SK-N-SH (cell line): Measurements from ENCODE around the gene ADK. TPM values are rescaled to one million over a fixed set of nuclear protein-coding genes. Genes with fewer than 3 reads are reported as not detected.

Source experiments
- CTCF ChIA-PET: fragments of 300-600, 350-600 bp; formaldehyde crosslinking; extraction: SDS; loops from one replicate; lab custom pipeline; 2021; lab: Yijun Ruan, JAX
- POLR2A ChIA-PET: fragments of 350-600 bp; sonication (Branson Sonifier 250); formaldehyde crosslinking; extraction: SDS; loops from one replicate; lab custom pipeline; 2020; ENCODE audit warnings: antibody characterized with exemption, inconsistent platforms; lab: Yijun Ruan, JAX
- DNase-seq: peaks from one replicate; pipeline ENCODE4 v3.0.0; 2012
- H2AFZ ChIP-seq: fragments of 200-600 bp; sonication (generic); 2 replicates; pipeline ENCODE4 v1.8.1; 2016; ENCODE audit warnings: antibody characterized with exemption, mild to moderate bottlenecking, low read depth
- H3F3A ChIP-seq: fragments of 200-600 bp; sonication (generic); replicated peaks from 2 replicates; pipeline ENCODE3; 2016; ENCODE audit warnings: antibody characterized with exemption, mild to moderate bottlenecking; ENCODE audit not compliant: insufficient read depth
- H3K27ac ChIP-seq, 2 experiments: fragments of 200-500 bp in 1 of 2; fragments of 200-600 bp in 1 of 2; sonication (Bioruptor generic) in 1 of 2; sonication (generic), shearing (Covaris generic) in 1 of 2; 2 replicates each; pipeline versions ENCODE4 v1.5.1 to v1.6.1; 2014 to 2016; ENCODE audit warnings: low read depth in 2 of 2, inconsistent platforms in 1 of 2, low read length in 1 of 2, mild to moderate bottlenecking in 1 of 2, mixed read lengths in 1 of 2
- H3K27me3 ChIP-seq: fragments of 200-600 bp; sonication (generic), shearing (Covaris generic); 2 replicates; pipeline ENCODE4 v1.6.1; 2016; ENCODE audit warnings: mixed run types; ENCODE audit not compliant: insufficient read depth
- H3K36me3 ChIP-seq, 2 experiments: fragments of 200-500 bp in 1 of 2; fragments of 200-600 bp in 1 of 2; sonication (Bioruptor generic) in 1 of 2; sonication (generic) in 1 of 2; replicated peaks in 1 of 2; 2 replicates each; pipeline versions ENCODE3 to v1.5.1; 2014 to 2016; ENCODE audit warnings: low read length in 1 of 2, mild to moderate bottlenecking in 1 of 2; ENCODE audit not compliant: insufficient read depth in 2 of 2, control insufficient read depth in 1 of 2
- H3K4me1 ChIP-seq, 2 experiments: fragments of 200-500 bp in 1 of 2; fragments of 200-600 bp in 1 of 2; sonication (Bioruptor generic) in 1 of 2; sonication (generic), shearing (Covaris generic) in 1 of 2; 2 replicates each; pipeline versions ENCODE4 v1.5.1 to v1.6.1; 2014 to 2016; ENCODE audit warnings: low read depth in 1 of 2, low read length in 1 of 2, mixed run types in 1 of 2; ENCODE audit not compliant: insufficient read depth in 2 of 2, control insufficient read depth in 1 of 2
- H3K4me2 ChIP-seq: fragments of 200-600 bp; sonication (generic), shearing (Covaris generic); 2 replicates; pipeline ENCODE4 v1.6.1; 2017; ENCODE audit warnings: mixed run types
- H3K4me3 ChIP-seq, 2 experiments: fragments of 200-500 bp in 1 of 2; fragments of 200-600 bp in 1 of 2; sonication (Bioruptor generic) in 1 of 2; sonication (generic), shearing (Covaris generic) in 1 of 2; 2 replicates each; pipeline versions ENCODE4 v1.5.1 to v1.8.1; 2014 to 2016; ENCODE audit warnings: low read depth in 2 of 2, inconsistent platforms in 1 of 2, low read length in 1 of 2, mild to moderate bottlenecking in 1 of 2, mixed read lengths in 1 of 2, moderate library complexity in 1 of 2
- H3K79me2 ChIP-seq: fragments of 200-600 bp; sonication (generic); 2 replicates; pipeline ENCODE4 v1.8.1; 2017; ENCODE audit warnings: mild to moderate bottlenecking; ENCODE audit not compliant: insufficient read depth
- H3K9ac ChIP-seq: fragments of 200-600 bp; sonication (generic); 2 replicates; pipeline ENCODE4 v1.6.1; 2017; ENCODE audit warnings: mixed run types
- H3K9me2 ChIP-seq: fragments of 200-600 bp; sonication (generic); 2 replicates; pipeline ENCODE4 v1.6.1; 2017; ENCODE audit warnings: mixed run types
- H3K9me3 ChIP-seq: fragments of 200-600 bp; sonication (generic); 2 replicates; pipeline ENCODE4 v1.6.1; 2017; ENCODE audit warnings: mixed run types, mild to moderate bottlenecking, moderate library complexity
- H4K20me1 ChIP-seq: fragments of 200-600 bp; sonication (generic); 2 replicates; pipeline ENCODE4 v1.6.1; 2017; ENCODE audit warnings: mild to moderate bottlenecking, mixed run types; ENCODE audit not compliant: insufficient read depth
- CHD2 ChIP-seq: fragments of 150-350 bp; IDR thresholded peaks from 2 replicates; pipeline ENCODE4 v1.6.1; 2018; ENCODE audit warnings: low read length; ENCODE audit not compliant: partially characterized antibody
- GABPA ChIP-seq: IDR thresholded peaks from 2 replicates; pipeline ENCODE4 v1.4.0; 2012; ENCODE audit warnings: low read depth, mild to moderate bottlenecking
- GATA2 ChIP-seq: sonication (generic); formaldehyde crosslinking; IDR thresholded peaks from 2 replicates; pipeline ENCODE4 v1.5.0; 2020; ENCODE audit warnings: mild to moderate bottlenecking, missing genetic modification reagents
- PBX3 ChIP-seq: IDR thresholded peaks from 2 replicates; pipeline ENCODE4; 2012
- RCOR1 ChIP-seq: fragments of 150-350 bp; IDR thresholded peaks from 2 replicates; pipeline ENCODE4 v1.6.1; 2017; ENCODE audit warnings: antibody characterized with exemption, low read length
- REST ChIP-seq: IDR thresholded peaks from 2 replicates; pipeline ENCODE4 v1.6.1; 2012; ENCODE audit warnings: mild to moderate bottlenecking, low read depth, low read length, moderate library complexity
- SIN3A ChIP-seq: IDR thresholded peaks from 2 replicates; pipeline ENCODE4 v1.6.1; 2012; ENCODE audit warnings: low read depth, mild to moderate bottlenecking, low read length, moderate library complexity, borderline replicate concordance
- TCF12 ChIP-seq: IDR thresholded peaks from 2 replicates; pipeline ENCODE4 v1.4.0; 2012
- USF2 ChIP-seq: fragments of 150-350 bp; IDR thresholded peaks from 2 replicates; pipeline ENCODE4 v1.6.1; 2017; ENCODE audit warnings: antibody characterized with exemption, low read length, low read depth, borderline replicate concordance
- WGBS: methylation state at CpG from one replicate; pipeline ENCODE4 v1.1.6; 2017; ENCODE audit warnings: low lambda C conversion rate; 5-methylcytosine and 5-hydroxymethylcytosine counted together
- polyA plus RNA-seq, 3 experiments: library from polyadenylated mRNA; depleted of rRNA; stranded (reverse); fragments of >200 nt; gene quantifications; 2 replicates each; pipeline ENCODE4 v1.2.3, GENCODE V29; 2012
- TF ChIP-seq, protein P1 (sequence below): IDR thresholded peaks from 2 replicates; pipeline ENCODE4 v1.4.0; 2012; ENCODE audit warnings: low read depth
- TF ChIP-seq, protein P2 (sequence below): fragments of 200-600 bp; sonication (generic); IDR thresholded peaks from 2 replicates; pipeline ENCODE4 v1.6.1; 2017; ENCODE audit warnings: antibody characterized with exemption, mild to moderate bottlenecking, moderate library complexity

The ADK gene
- polyA plus RNA-seq, 1 of the 3 experiments (the other 2 are of a cell fraction), result 25.1 TPM

- DNase-seq, result no peak
- H3F3A ChIP-seq, result no peaks in the 10 kb centered on the region
- no peak overlapping the region for H3K4me3 ChIP-seq
- no peaks in the 10 kb centered on the region for H3K27me3 ChIP-seq
- CTCF ChIA-PET, result interaction anchor here (1.0 to 1.2 kb wide), 2 partner anchors 10 to 113 kb away, joined by 3 to 4 read pairs; no protein-coding TSS in a partner anchor
- H3K9me2 ChIP-seq, result no peaks in the 10 kb centered on the region
- peaks cover 0 to 10% of the 10 kb centered on the region in 2 experiments; a peak in 3 of 4 replicates for H3K4me1 ChIP-seq
- POLR2A ChIA-PET, result no interaction called here
- peaks cover 0 to 9% of the 10 kb centered on the region in 2 experiments for H3K36me3 ChIP-seq
- H3K4me2 ChIP-seq, result no peak overlapping the region
- H3K27ac ChIP-seq, result no peak overlapping the region
- no peaks in the 10 kb centered on the region for H4K20me1 ChIP-seq
- H3K9me3 ChIP-seq, result peaks cover 5% of the 10 kb centered on the region; the same call in 1 of the 2 replicates
- H3K9ac ChIP-seq, result no peak overlapping the region
- no peak for TF ChIP-seq CHD2
- no peak for TF ChIP-seq TCF12
- TF ChIP-seq, protein P1, sequence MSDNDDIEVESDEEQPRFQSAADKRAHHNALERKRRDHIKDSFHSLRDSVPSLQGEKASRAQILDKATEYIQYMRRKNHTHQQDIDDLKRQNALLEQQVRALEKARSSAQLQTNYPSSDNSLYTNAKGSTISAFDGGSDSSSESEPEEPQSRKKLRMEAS, result no peak
- TF ChIP-seq GABPA, result no peak
- TF ChIP-seq REST, result no peak
- TF ChIP-seq GATA2 (CRISPR knock-in tag), result no peak
- TF ChIP-seq, protein P2, sequence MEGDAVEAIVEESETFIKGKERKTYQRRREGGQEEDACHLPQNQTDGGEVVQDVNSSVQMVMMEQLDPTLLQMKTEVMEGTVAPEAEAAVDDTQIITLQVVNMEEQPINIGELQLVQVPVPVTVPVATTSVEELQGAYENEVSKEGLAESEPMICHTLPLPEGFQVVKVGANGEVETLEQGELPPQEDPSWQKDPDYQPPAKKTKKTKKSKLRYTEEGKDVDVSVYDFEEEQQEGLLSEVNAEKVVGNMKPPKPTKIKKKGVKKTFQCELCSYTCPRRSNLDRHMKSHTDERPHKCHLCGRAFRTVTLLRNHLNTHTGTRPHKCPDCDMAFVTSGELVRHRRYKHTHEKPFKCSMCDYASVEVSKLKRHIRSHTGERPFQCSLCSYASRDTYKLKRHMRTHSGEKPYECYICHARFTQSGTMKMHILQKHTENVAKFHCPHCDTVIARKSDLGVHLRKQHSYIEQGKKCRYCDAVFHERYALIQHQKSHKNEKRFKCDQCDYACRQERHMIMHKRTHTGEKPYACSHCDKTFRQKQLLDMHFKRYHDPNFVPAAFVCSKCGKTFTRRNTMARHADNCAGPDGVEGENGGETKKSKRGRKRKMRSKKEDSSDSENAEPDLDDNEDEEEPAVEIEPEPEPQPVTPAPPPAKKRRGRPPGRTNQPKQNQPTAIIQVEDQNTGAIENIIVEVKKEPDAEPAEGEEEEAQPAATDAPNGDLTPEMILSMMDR, result no peak
- no peak for TF ChIP-seq RCOR1
- no peak for TF ChIP-seq PBX3
- no peak for TF ChIP-seq USF2
- TF ChIP-seq SIN3A, result no peak
- no peak overlapping the region for H2AFZ ChIP-seq
- 85% methylated on average over 3 of the region's 3 CpGs for WGBS
- peaks cover 29% of the 10 kb centered on the region for H3K79me2 ChIP-seq
Observed at GRCh38 chr10:74305730-74306129, 154.7 kb downstream of the ADK start.
